Thyroid gland (tissue), 4 donors: Measurements from ENCODE around the gene MOCOS.

Experiments used
- CTCF ChIP-seq, 6 experiments: fragments of 200-600 bp in 3 of 6; fragments of 450-650 bp in 3 of 6; sonication (generic) in 3 of 6; IDR thresholded peaks; one replicate each; pipeline ENCODE4 v1.5.1; 2016 to 2019; ENCODE audit warnings: antibody characterized with exemption in 6 of 6, mild to moderate bottlenecking in 2 of 6, inconsistent platforms in 1 of 6, moderate library complexity in 1 of 6
- POLR2A ChIP-seq, 2 donors: fragments of 450-650 bp; IDR thresholded peaks; one replicate each; pipeline ENCODE4 v1.6.1; 2017; ENCODE audit warnings: antibody characterized with exemption in 2 of 2, mild to moderate bottlenecking in 2 of 2, moderate library complexity in 1 of 2

GRCh38 chr18:36205166-36205565, 17.9 kb downstream of the MOCOS start:
- TF ChIP-seq CTCF (IDR thresholded peaks at IDR 0.05), result no peak
- TF ChIP-seq POLR2A (IDR thresholded peaks at IDR 0.05), result no peak
